Keratinocyte (primary cell): ENCODE results near the gene TTC16.

ENCODE experiments used
- EZH2 ChIP-seq: IDR thresholded peaks from one replicate; pipeline ENCODE4 v1.6.1; 2012; ENCODE audit warnings: inconsistent platforms, mild to moderate bottlenecking, low read length, moderate library complexity
- TF ChIP-seq, protein P1 (sequence below), 3 experiments: IDR thresholded peaks in 1 of 3; conservative IDR thresholded peaks in 1 of 3; optimal IDR thresholded peaks in 1 of 3; 2 replicates in 2 of 3; 3 replicates in 1 of 3; pipeline versions ENCODE3 to v1.5.1; 2011; ENCODE audit warnings: low read length in 3 of 3, mild to moderate bottlenecking in 3 of 3, moderate library complexity in 2 of 3, control low read depth in 1 of 3, inconsistent platforms in 1 of 3; ENCODE audit not compliant: insufficient read depth in 2 of 3; ENCODE audit errors: extremely low read depth in 1 of 3

DNA sequence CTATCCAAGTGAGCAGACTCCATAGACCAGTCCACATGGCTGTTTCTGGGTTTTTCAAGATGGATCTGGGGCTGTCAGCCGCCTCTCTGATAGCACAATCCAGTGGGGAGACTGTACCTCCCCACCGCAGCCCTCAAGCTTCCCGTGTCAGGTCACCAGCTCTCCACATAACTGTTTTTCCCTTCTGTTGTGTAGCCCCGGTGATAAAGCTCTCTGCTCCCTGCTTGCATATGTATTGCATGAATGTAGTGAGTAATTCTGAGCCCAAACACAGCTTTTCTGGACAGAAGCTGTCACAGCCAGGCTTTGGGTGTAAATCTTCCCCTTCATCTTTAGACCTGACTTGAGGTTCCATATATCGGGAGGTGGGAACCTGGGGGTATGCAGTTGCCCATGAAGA is 32.2 kb upstream of the TTC16 start:
- TF ChIP-seq, protein P1, sequence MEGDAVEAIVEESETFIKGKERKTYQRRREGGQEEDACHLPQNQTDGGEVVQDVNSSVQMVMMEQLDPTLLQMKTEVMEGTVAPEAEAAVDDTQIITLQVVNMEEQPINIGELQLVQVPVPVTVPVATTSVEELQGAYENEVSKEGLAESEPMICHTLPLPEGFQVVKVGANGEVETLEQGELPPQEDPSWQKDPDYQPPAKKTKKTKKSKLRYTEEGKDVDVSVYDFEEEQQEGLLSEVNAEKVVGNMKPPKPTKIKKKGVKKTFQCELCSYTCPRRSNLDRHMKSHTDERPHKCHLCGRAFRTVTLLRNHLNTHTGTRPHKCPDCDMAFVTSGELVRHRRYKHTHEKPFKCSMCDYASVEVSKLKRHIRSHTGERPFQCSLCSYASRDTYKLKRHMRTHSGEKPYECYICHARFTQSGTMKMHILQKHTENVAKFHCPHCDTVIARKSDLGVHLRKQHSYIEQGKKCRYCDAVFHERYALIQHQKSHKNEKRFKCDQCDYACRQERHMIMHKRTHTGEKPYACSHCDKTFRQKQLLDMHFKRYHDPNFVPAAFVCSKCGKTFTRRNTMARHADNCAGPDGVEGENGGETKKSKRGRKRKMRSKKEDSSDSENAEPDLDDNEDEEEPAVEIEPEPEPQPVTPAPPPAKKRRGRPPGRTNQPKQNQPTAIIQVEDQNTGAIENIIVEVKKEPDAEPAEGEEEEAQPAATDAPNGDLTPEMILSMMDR (optimal IDR thresholded peaks at IDR 0.05 in 1 of 3, IDR thresholded peaks at IDR 0.05 in 1 of 3, conservative IDR thresholded peaks at IDR 0.05 in 1 of 3; ENCODE audit: extremely low read depth in 1 of 3, insufficient read depth in 2 of 3, low read length in 3 of 3) = no peak
- TF ChIP-seq EZH2 = no peak
